ENCODE results near the gene NSRP1.

- TF ChIP-seq CTCF (IDR thresholded peaks at IDR 0.05), result no peak
- TF ChIP-seq POLR2A (IDR thresholded peaks at IDR 0.05), result no peak
Observed at GRCh38 chr17:30082773-30083172, 33.8 kb upstream of the NSRP1 start.
